Measurements from ENCODE around the gene SIX5. TPM values are rescaled to one million over a fixed set of nuclear protein-coding genes. Genes with fewer than 3 reads are reported as not detected.
A peak's percentile ranks its signal among the peaks of the same experiment; 100 is the strongest.

The SIX5 gene
- total and polyA plus RNA-seq, 2 experiments from 2014 or later: 40.4 to 78.8 TPM

- DNase-seq (ENCODE audit: low read depth in 1 of 2, low spot score in 1 of 2): no peak
- H3K27ac ChIP-seq: peak overlapping the region; percentile 97
- no peaks in the 10 kb centered on the region for H3K27me3 ChIP-seq
- peak overlapping the region; percentile 36 for H3K4me3 ChIP-seq
- no peak for TF ChIP-seq CTCF (IDR thresholded peaks at IDR 0.05; ENCODE audit: low read depth, low read length)
- H3K9me3 ChIP-seq (ENCODE audit: low read depth): no peaks in the 10 kb centered on the region
- peaks cover 26% of the 10 kb centered on the region for H3K36me3 ChIP-seq
- peaks cover 43% of the 10 kb centered on the region for H3K4me1 ChIP-seq (ENCODE audit: low read depth)
These were observed 12.4 kb upstream of the SIX5 start for GRCh38 chr19:45781214-45782161.

- Histone ChIP-seq H3K9me3 (ENCODE audit: low read depth) (no peaks in the 10 kb centered on the region), H3K4me3 (no peak overlapping the region), H3K36me3 (peaks cover 22% of the 10 kb centered on the region), H3K27me3 (no peaks in the 10 kb centered on the region), H3K4me1 (ENCODE audit: low read depth) (peaks cover 43% of the 10 kb centered on the region), H3K27ac (peak overlapping the region; percentile 97)
- no peak for TF ChIP-seq CTCF (IDR thresholded peaks at IDR 0.05; ENCODE audit: low read depth, low read length)
- no peak for DNase-seq (ENCODE audit: low read depth in 1 of 2, low spot score in 1 of 2)
These were observed 11.6 kb upstream of the SIX5 start for GRCh38 chr19:45780448-45781213.

- Histone ChIP-seq H3K4me3 (peak overlapping the region; percentile 1), H3K27me3 (no peaks in the 10 kb centered on the region)
- TF ChIP-seq CTCF (IDR thresholded peaks at IDR 0.05; ENCODE audit: low read depth, low read length): no peak
These were observed 11.0 kb upstream of the SIX5 start for GRCh38 chr19:45780146-45780447.

GRCh38 chr19:45779231-45780145, 10.4 kb upstream of the SIX5 start:
- peak; percentile 45 to 93 for DNase-seq (ENCODE audit: low read depth in 1 of 2, low spot score in 1 of 2)
- Histone ChIP-seq H3K27me3 (no peaks in the 10 kb centered on the region), H3K9me3 (ENCODE audit: low read depth) (no peaks in the 10 kb centered on the region), H3K4me1 (ENCODE audit: low read depth) (peaks cover 41% of the 10 kb centered on the region), H3K27ac (no peak overlapping the region), H3K4me3 (peak overlapping the region; percentile 12), H3K36me3 (peaks cover 23% of the 10 kb centered on the region)
- TF ChIP-seq CTCF (IDR thresholded peaks at IDR 0.05; ENCODE audit: low read depth, low read length): peak; percentile 37

More at GRCh38 chr19:45780146-45780447, 11.0 kb upstream of the SIX5 start:
- peaks cover 43% of the 10 kb centered on the region for H3K4me1 ChIP-seq (ENCODE audit: low read depth)
- peaks cover 19% of the 10 kb centered on the region for H3K36me3 ChIP-seq
- no peaks in the 10 kb centered on the region for H3K9me3 ChIP-seq (ENCODE audit: low read depth)
- peak overlapping the region; percentile 4 for H3K27ac ChIP-seq
- no peak for DNase-seq (ENCODE audit: low read depth in 1 of 2, low spot score in 1 of 2)

Data from cardiac muscle cell (in vitro differentiated cells and primary cell).